Muscle layer of colon (tissue), 2 donors: Measurements from ENCODE around the gene ST6GALNAC4.

ENCODE experiments used
- H3K27ac ChIP-seq: one replicate; pipeline ENCODE4 v1.7.0; 2013; ENCODE audit warnings: low read depth, mild to moderate bottlenecking, low read length, moderate library complexity
- H3K27me3 ChIP-seq, 2 donors: one replicate each; pipeline ENCODE4 v1.7.0; 2013; ENCODE audit warnings: low read length in 2 of 2, mild to moderate bottlenecking in 2 of 2; ENCODE audit not compliant: insufficient read depth in 2 of 2, control insufficient read depth in 1 of 2
- H3K36me3 ChIP-seq: one replicate; pipeline ENCODE4 v1.7.0; 2013; ENCODE audit warnings: mild to moderate bottlenecking, low read length; ENCODE audit not compliant: insufficient read depth
- H3K4me1 ChIP-seq: one replicate; pipeline ENCODE4 v1.7.0; 2013; ENCODE audit warnings: mild to moderate bottlenecking, low read length; ENCODE audit not compliant: insufficient read depth
- H3K4me3 ChIP-seq, 2 donors: one replicate each; pipeline ENCODE4 v1.7.0; 2013; ENCODE audit warnings: low read length in 2 of 2, low read depth in 1 of 2, mild to moderate bottlenecking in 1 of 2, moderate library complexity in 1 of 2
- H3K9ac ChIP-seq: one replicate; pipeline ENCODE4 v1.7.0; 2013; ENCODE audit warnings: low read length
- H3K9me3 ChIP-seq: one replicate; pipeline ENCODE4 v1.7.0; 2013; ENCODE audit warnings: mild to moderate bottlenecking, low read length
- donor health status: abdominal sarcoma.
- donor health status: Adenocarcinoma of cecum.

The ST6GALNAC4 gene

GRCh38 chr9:127945338-127945737, 28.5 kb upstream of the ST6GALNAC4 start:
- peaks cover 35% of the 10 kb centered on the region for H3K36me3 ChIP-seq
- no peak overlapping the region for H3K27ac ChIP-seq

GRCh38 chr9:127944586-127945218, 27.9 kb upstream of the ST6GALNAC4 start:
- peaks cover 35% of the 10 kb centered on the region for H3K36me3 ChIP-seq

More at GRCh38 chr9:127945338-127945737, 28.5 kb upstream of the ST6GALNAC4 start:
- Histone ChIP-seq H3K9ac (no peak overlapping the region), H3K4me1 (peaks cover 41% of the 10 kb centered on the region), H3K27me3 (no peaks in the 10 kb centered on the region), H3K4me3 (no peak overlapping the region), H3K9me3 (no peaks in the 10 kb centered on the region)

GRCh38 chr9:127943731-127944144, 26.9 kb upstream of the ST6GALNAC4 start:
- H3K27me3 ChIP-seq = no peaks in the 10 kb centered on the region
- no peaks in the 10 kb centered on the region for H3K9me3 ChIP-seq
- no peak overlapping the region for H3K4me3 ChIP-seq
- no peak overlapping the region for H3K9ac ChIP-seq
- peaks cover 34% of the 10 kb centered on the region for H3K4me1 ChIP-seq
- H3K27ac ChIP-seq = no peak overlapping the region
- H3K36me3 ChIP-seq = peaks cover 35% of the 10 kb centered on the region

More at GRCh38 chr9:127944586-127945218, 27.9 kb upstream of the ST6GALNAC4 start:
- Histone ChIP-seq H3K9me3 (no peaks in the 10 kb centered on the region), H3K27ac (no peak overlapping the region), H3K4me3 (no peak overlapping the region), H3K27me3 (no peaks in the 10 kb centered on the region), H3K4me1 (peaks cover 34% of the 10 kb centered on the region), H3K9ac (no peak overlapping the region)

- no peak overlapping the region for H3K27ac ChIP-seq
- H3K27me3 ChIP-seq = no peaks in the 10 kb centered on the region
- no peak overlapping the region for H3K4me3 ChIP-seq
- peaks cover 35% of the 10 kb centered on the region for H3K36me3 ChIP-seq
- no peaks in the 10 kb centered on the region for H3K9me3 ChIP-seq
- H3K9ac ChIP-seq = no peak overlapping the region
- H3K4me1 ChIP-seq = peaks cover 40% of the 10 kb centered on the region
Measured at GRCh38 chr9:127943011-127943662, 26.3 kb upstream of the ST6GALNAC4 start.

- Histone ChIP-seq H3K9me3 (no peaks in the 10 kb centered on the region), H3K4me1 (peaks cover 43% of the 10 kb centered on the region), H3K27me3 (no peaks in the 10 kb centered on the region), H3K9ac (no peak overlapping the region), H3K27ac (peak overlapping the region; percentile 15), H3K36me3 (peaks cover 35% of the 10 kb centered on the region), H3K4me3 (no peak overlapping the region)
Measured at GRCh38 chr9:127942216-127943010, 25.6 kb upstream of the ST6GALNAC4 start.

- no peak overlapping the region for H3K4me3 ChIP-seq
- H3K9me3 ChIP-seq = no peaks in the 10 kb centered on the region
- no peak overlapping the region for H3K27ac ChIP-seq
- no peak overlapping the region for H3K9ac ChIP-seq
- H3K27me3 ChIP-seq = no peaks in the 10 kb centered on the region
- H3K4me1 ChIP-seq = peaks cover 47% of the 10 kb centered on the region
- peaks cover 35% of the 10 kb centered on the region for H3K36me3 ChIP-seq
Measured at GRCh38 chr9:127941961-127942215, 25.0 kb upstream of the ST6GALNAC4 start.

- no peak overlapping the region for H3K27ac ChIP-seq
- H3K4me1 ChIP-seq = peaks cover 53% of the 10 kb centered on the region
- H3K27me3 ChIP-seq = no peaks in the 10 kb centered on the region
- H3K9me3 ChIP-seq = no peaks in the 10 kb centered on the region
- peaks cover 36% of the 10 kb centered on the region for H3K36me3 ChIP-seq
- H3K4me3 ChIP-seq = no peak overlapping the region
- H3K9ac ChIP-seq = no peak overlapping the region
Measured at GRCh38 chr9:127941062-127941960, 24.5 kb upstream of the ST6GALNAC4 start.

GRCh38 chr9:127940593-127940992, 23.8 kb upstream of the ST6GALNAC4 start:
- no peaks in the 10 kb centered on the region for H3K27me3 ChIP-seq
- no peak overlapping the region for H3K27ac ChIP-seq
- peaks cover 55% of the 10 kb centered on the region for H3K4me1 ChIP-seq
- H3K4me3 ChIP-seq = no peak overlapping the region
- peaks cover 40% of the 10 kb centered on the region for H3K36me3 ChIP-seq
- no peaks in the 10 kb centered on the region for H3K9me3 ChIP-seq
- no peak overlapping the region for H3K9ac ChIP-seq

GRCh38 chr9:127938298-127938690, 21.5 kb upstream of the ST6GALNAC4 start:
- H3K27ac ChIP-seq = no peak overlapping the region
- peaks cover 20% of the 10 kb centered on the region for H3K36me3 ChIP-seq
- no peaks in the 10 kb centered on the region for H3K9me3 ChIP-seq
- H3K4me3 ChIP-seq = peak overlapping the region; percentile 82 to 90
- H3K27me3 ChIP-seq = no peaks in the 10 kb centered on the region
- peaks cover 46% of the 10 kb centered on the region for H3K4me1 ChIP-seq
- H3K9ac ChIP-seq = peak overlapping the region; percentile 23

- peaks cover 15% of the 10 kb centered on the region for H3K36me3 ChIP-seq
- peaks cover 39% of the 10 kb centered on the region for H3K4me1 ChIP-seq
- no peaks in the 10 kb centered on the region for H3K27me3 ChIP-seq
- H3K9me3 ChIP-seq = no peaks in the 10 kb centered on the region
- H3K9ac ChIP-seq = peak within 1 kb of the TSS; percentile 75
- peak within 1 kb of the TSS; percentile 82 to 90 for H3K4me3 ChIP-seq
- H3K27ac ChIP-seq = peak within 1 kb of the TSS; percentile 65
Measured at GRCh38 chr9:127937388-127938297, 20.8 kb upstream of the ST6GALNAC4 start, which contains the start of gene DPM2. Gene DPM2 (minus strand): TSS chr9:127937854. CDS start chr9:127937820, 34 bp downstream.
